GOT3 (cell line): ENCODE data around the gene NIT2.

Experiments
- DNase-seq: peaks from one replicate; lab custom pipeline; 2025; ENCODE audit warnings: mixed read lengths; lab: John Stamatoyannopoulos, UW

The NIT2 gene

DNA sequence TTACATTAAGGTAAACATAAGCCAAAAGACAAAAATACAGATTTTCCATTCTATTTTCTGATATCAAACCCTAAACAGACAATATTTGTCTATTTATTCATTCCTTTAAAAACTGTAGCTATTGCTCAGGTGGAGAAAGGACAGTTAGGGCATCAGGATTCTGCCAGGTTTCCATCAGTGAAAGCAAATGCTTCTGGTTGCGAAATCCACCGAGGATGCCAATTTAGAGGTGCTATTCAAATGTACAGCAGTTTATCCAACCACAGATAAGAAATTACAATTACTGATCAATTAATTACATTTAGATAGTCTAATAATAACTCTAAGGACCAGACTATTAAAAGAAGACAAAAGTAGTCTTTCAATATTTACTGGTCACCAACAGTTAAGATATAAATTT lies 62.4 kb downstream of the NIT2 start:
- no peak for DNase-seq

DNA sequence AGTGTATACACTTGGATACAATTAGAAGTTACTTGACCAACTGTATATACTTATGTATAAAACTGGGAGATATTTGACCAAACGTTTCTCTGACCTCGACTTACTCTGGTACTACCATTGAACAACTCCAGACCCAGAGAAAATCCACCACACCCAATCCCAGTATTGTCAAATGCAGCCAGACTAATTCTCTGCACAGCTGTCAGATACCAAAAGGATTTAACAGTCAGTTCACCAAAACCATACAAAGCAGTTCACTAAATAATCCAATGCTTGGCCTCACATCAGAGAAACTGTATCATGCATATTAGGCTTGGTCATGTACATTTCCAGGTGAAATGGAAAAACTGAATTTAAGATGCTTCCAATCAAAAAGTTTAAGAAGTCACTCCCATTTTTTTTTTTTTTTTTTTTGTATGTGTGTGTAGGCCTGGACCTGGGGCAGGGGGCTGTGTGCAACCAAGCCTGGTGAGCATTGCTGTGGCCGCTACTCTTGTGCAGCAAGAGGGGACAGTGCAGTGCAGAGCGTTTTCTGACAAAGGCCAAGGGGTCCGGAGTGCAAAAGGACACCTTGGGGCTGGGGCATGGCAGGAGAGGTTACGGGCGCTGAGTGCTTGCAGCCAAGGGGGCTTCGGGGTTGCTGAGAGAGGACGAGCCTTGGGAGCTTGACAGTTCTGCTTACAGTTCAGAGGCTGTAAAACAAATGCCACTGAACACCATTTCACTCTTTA lies 64.9 kb downstream of the NIT2 start:
- no peak for DNase-seq

DNA sequence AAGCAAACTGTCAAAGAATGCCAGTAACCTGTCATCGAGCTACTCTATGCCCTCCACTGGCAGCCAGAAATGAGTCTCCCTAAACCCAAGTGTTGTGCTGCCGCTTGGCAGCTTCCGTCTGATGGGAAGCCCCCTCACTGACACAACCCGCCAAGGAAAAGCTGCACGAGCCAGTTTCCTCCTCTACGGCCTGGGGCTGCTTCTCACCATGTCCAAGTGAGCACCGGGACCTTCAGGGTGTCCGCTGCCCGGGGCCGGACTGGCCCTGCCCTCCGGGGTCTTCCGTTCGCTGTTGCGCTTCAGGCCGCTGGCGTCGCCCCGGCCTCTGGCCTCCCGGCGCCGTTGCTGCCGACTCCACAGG lies 65.8 kb downstream of the NIT2 start:
- DNase-seq = no peak

DNA sequence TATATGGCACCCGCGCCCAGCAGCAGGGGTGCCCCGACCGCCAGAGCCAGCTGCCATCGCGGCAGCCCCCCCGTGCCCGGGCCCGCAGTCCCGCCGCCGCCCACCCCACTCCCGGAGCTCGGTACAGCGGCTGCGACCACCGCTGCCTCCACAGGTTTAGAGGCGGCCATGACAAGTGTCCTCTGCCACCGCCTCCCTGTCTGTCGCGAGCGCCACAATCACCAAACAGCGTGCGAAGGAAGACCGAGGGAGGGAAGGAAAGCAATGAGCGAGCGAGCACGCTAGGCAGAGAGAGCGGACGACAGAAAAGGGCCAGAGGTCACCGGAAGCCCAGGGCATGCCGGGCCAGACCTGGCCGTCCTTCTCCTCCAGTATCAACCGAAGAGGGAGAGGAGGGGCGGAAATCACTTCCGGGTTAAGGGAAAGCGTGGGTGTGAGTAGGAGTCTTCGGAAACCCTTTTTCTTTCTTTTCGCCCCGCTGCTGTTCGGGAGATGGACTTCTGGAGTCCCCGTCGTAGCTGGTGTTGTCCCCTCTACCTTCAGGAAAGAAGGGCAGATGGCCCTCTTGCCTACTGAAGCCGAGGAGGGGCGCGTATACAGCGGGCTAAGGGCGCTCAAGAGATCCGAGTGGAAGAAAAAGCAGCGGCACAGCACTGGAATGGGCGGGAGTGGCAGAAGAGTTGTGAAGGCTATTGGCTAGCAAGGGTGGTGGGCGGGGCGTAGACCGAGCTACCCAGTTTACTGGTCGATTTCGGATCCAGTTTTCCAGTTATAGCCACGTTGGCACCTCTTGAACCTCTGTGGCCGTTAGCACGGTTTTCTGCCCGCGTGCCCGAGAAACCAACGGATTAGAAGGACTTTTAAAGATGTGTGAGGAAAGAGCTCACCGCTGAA lies 66.5 kb downstream of the NIT2 start, which contains the start of the genes LNP1 and TOMM70:
TSS of gene LNP1 (plus strand) at position 760 of the 894 bp plus-strand sequence. CDS start 28,191 bp downstream, outside the sequence.
TSS of gene TOMM70 (minus strand) at position 310 of the 894 bp plus-strand sequence. CDS start at position 170, 140 bp downstream.
- peak; percentile 94 for DNase-seq

DNA sequence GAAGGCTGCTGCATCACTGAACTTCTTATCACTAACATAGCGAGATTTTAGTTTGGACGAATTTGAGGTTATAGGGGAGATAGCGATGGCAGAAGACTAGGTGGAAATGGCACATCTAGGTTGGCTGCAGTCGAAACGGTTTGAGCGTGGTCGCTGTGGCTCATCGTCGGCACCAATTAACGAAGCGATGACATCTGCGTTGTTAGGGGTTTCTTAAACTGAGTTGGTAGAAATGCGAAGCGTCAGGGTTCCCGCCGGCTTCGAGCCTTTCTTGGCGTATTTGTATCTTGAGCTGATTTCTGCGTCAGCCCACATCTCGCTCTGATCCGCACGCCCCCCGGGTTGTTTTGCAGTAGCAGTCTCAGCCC lies 67.1 kb downstream of the NIT2 start:
- DNase-seq = no peak

DNA sequence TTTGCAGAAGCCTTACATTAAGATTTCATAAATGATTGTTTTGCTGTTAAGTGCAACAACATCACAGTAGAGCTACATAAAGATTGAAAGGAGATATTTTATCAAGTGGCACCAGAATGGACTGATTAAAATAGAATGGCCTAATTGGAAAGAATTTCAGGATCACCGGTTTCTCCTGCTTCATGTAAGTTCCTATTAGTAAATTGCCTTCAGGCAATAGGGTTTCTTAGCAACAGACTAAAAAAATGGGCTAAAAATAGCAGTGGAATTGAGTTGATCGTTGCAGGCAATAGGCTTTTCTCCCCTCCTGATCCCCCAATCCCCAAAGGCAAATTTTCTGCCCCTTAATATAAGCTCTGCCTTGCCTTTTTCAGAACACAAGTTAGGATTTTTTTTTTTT lies 67.7 kb downstream of the NIT2 start:
- no peak for DNase-seq

DNA sequence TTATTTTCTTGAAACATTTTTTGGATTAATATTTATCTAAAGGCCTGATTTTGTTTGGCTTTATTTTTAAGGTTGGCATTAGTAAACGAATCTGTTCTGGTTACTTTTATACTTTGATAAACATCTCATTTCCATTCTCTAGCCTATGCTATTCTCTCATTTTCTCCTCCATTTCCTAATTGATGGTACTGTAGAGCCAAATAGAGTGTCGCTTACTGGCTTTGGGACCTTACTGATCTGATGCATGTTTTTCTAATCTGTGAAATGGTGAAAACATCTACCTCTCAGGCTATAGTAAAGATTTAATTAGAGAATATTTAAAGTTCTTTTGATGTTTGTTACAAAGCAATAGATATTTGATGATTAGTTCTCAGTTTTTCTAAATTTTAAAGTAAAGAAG lies 68.3 kb downstream of the NIT2 start:
- DNase-seq = no peak

DNA sequence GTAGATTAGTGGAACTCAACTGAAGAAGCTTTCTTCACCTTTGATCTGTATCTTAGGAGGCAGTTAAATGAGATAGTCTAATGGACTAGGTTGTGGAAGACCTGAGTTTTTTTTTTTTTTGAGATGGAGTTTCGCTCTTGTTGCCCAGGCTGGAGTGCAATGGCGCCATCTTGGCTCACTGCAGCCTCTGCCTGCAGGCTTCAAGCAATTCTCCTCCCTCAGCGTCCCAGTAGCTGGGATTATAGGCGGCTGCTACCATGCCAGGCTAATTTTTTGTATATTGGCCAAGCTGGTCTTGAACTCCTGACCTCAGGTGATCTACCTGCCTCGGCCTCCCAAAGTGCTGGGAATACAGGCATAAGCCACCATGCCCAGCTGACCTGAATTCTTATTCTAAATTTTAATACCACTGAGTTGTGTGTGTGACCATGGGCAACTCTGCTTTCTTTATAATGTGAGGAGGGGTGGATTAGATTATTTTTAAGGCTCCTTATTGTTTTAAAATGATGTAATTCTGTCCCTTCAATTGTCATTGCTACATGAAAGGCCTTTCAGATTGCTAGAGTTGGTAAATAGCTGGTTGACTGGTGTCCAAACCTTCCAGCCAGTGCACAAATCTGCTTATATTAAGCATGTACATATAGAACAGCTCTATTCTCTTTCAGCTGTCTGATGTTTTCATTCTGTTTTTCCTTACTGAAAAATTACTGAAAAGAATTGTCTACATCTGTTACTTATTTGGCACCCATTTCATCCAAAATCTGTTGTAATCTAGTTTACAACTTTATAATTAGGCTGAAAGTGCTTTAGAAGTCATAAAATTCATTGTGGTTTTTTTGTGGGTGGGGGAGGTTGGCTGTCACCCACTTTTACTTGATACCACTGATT lies 69.0 kb downstream of the NIT2 start:
- no peak for DNase-seq

DNA sequence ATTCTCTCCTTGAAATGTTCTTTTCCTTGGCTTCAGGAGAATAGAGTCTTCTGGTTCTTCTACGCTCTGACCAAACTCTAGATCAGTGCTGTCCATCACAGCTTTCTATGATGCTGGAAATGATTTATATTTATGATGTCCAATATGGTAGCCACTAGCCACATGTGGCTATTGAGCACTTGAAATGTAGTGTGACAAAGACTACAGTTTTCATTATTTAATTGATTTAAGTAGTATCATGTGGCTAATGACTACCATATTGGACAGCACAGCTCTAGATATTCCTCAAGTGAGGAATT lies 69.6 kb downstream of the NIT2 start:
- DNase-seq = no peak

DNA sequence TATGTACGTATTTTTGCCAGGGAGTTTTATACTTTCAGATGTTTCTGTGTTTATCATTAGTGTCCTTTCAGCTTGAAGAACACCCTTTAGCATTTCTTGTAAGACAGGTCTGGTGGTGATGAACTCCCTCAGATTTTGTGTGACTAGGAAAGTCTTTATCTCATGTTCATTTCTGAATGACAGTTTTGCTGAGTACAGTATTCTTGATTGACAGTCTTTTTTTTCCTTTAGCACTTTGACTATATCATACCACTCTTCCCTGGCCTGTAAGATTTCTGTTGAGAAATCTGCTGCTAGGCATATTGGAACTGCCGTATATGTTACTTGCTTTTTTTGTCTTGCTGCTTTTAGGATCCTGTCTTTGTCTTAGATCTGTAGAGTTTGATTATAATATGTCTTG lies 72.6 kb downstream of the NIT2 start:
- no peak for DNase-seq

DNA sequence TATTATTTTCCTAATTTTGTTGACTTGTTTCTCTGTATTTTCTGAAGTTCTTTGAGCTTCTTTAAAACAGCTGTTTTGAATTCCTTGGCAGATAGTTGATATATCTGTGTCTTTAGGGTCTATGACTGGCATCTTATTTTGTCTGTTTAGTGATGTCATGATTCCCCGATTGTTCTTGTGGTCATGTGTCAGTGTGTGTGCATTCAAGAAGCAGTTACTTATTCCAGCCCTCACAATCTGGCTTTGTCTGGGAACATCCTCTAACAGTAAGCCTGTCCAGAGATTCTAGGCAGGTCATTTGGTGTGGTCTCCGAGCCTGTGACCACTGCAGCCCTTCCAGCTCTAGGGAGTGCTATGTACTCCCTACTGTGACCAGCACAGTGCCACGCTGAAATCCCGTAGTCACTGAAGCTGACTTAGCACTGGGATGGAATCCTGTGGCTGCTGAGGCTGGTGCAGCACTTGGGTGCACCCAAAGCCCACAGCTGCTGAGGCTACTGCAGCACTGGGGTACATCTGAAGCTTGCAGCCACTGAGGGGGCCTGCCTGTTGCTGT lies 73.5 kb downstream of the NIT2 start:
- DNase-seq = no peak
